Trophoblast cell (in vitro differentiated cells and primary cell): Measurements from ENCODE around the gene SAP25.
A peak's percentile ranks its signal among the peaks of the same experiment; 100 is the strongest.
"Not testable (repeated sequence)": the region's sequence is repeated elsewhere in the genome, so short reads cannot be mapped to it uniquely, and the experiment has no call there.

Experiments used
- DNase-seq, 2 donors: peaks; one replicate each; pipeline ENCODE4 v3.0.0-alpha.2; 2016
- H2AFZ ChIP-seq: 2 replicates; pipeline ENCODE4 v1.6.1; 2013; ENCODE audit warnings: low read length, moderate library complexity, mild to moderate bottlenecking; ENCODE audit not compliant: insufficient read depth, poor library complexity
- H2AK5ac ChIP-seq: 2 replicates; pipeline ENCODE4 v1.6.1; 2013; ENCODE audit warnings: mild to moderate bottlenecking, low read length
- H2BK120ac ChIP-seq: 2 replicates; pipeline ENCODE4 v1.6.1; 2013; ENCODE audit warnings: low read length, mild to moderate bottlenecking, moderate library complexity; ENCODE audit not compliant: insufficient read depth, poor library complexity
- H2BK12ac ChIP-seq: 2 replicates; pipeline ENCODE4 v1.6.1; 2013; ENCODE audit warnings: mild to moderate bottlenecking, low read length, moderate library complexity
- H2BK5ac ChIP-seq: 2 replicates; pipeline ENCODE4 v1.6.1; 2013; ENCODE audit warnings: low read length, low read depth, moderate library complexity, mild to moderate bottlenecking; ENCODE audit not compliant: poor library complexity
- H3K14ac ChIP-seq: 2 replicates; pipeline ENCODE4 v1.6.1; 2013; ENCODE audit warnings: mild to moderate bottlenecking, low read length
- H3K18ac ChIP-seq: 2 replicates; pipeline ENCODE4 v1.6.1; 2013; ENCODE audit warnings: mild to moderate bottlenecking, low read length
- H3K23ac ChIP-seq: 2 replicates; pipeline ENCODE4 v1.6.1; 2013; ENCODE audit warnings: low read length
- H3K27ac ChIP-seq: 2 replicates; pipeline ENCODE4 v1.5.1; 2013; ENCODE audit warnings: low read depth, mild to moderate bottlenecking, inconsistent platforms, low read length, moderate library complexity
- H3K27me3 ChIP-seq: 2 replicates; pipeline ENCODE4 v1.6.1; 2013; ENCODE audit warnings: inconsistent platforms, mild to moderate bottlenecking, low read length, moderate library complexity; ENCODE audit not compliant: insufficient read depth
- H3K36me3 ChIP-seq, 2 experiments: 1 replicate in 1 of 2; 2 replicates in 1 of 2; pipeline ENCODE4 v1.6.1; 2013; ENCODE audit warnings: low read length in 2 of 2, mild to moderate bottlenecking in 2 of 2, moderate library complexity in 1 of 2; ENCODE audit not compliant: insufficient read depth in 2 of 2, control insufficient read depth in 1 of 2
- H3K4ac ChIP-seq: 2 replicates; pipeline ENCODE4 v1.6.1; 2013; ENCODE audit warnings: low read depth, mild to moderate bottlenecking, low read length, moderate library complexity
- H3K4me1 ChIP-seq, 2 experiments: 1 replicate in 1 of 2; 2 replicates in 1 of 2; pipeline ENCODE4 v1.6.1; 2013; ENCODE audit warnings: low read length in 2 of 2, mild to moderate bottlenecking in 2 of 2, moderate library complexity in 1 of 2; ENCODE audit not compliant: insufficient read depth in 2 of 2, control insufficient read depth in 1 of 2
- H3K4me2 ChIP-seq: 2 replicates; pipeline ENCODE4 v1.6.1; 2013; ENCODE audit warnings: inconsistent platforms, mild to moderate bottlenecking, low read length, moderate library complexity
- H3K4me3 ChIP-seq: 2 replicates; pipeline ENCODE4 v1.5.1; 2013; ENCODE audit warnings: mild to moderate bottlenecking, low read depth, low read length, inconsistent platforms
- H3K79me1 ChIP-seq: one replicate; pipeline ENCODE4 v1.6.1; 2013; ENCODE audit warnings: low read length
- H3K79me2 ChIP-seq: 2 replicates; pipeline ENCODE4 v1.6.1; 2013; ENCODE audit warnings: low read length, mild to moderate bottlenecking; ENCODE audit not compliant: control insufficient read depth, insufficient read depth, poor library complexity
- H3K9ac ChIP-seq: 2 replicates; pipeline ENCODE4 v1.6.1; 2013; ENCODE audit warnings: mild to moderate bottlenecking, low read length
- H3K9me3 ChIP-seq: 2 replicates; pipeline ENCODE4 v1.6.1; 2013; ENCODE audit warnings: low read depth, mild to moderate bottlenecking, control low read depth, inconsistent platforms, low read length; ENCODE audit not compliant: insufficient read depth
- H4K12ac ChIP-seq: 2 replicates; pipeline ENCODE4 v1.6.1; 2013; ENCODE audit warnings: low read depth, mild to moderate bottlenecking, low read length, moderate library complexity
- H4K8ac ChIP-seq: 2 replicates; pipeline ENCODE4 v1.6.1; 2013; ENCODE audit warnings: low read depth, mild to moderate bottlenecking, low read length, moderate library complexity
- H4K91ac ChIP-seq: one replicate; pipeline ENCODE4 v1.6.1; 2013; ENCODE audit warnings: low read depth, mild to moderate bottlenecking, low read length, moderate library complexity
- WGBS: extraction: QIAGEN DNeasy Blood & Tissue Kit; methylation state at CpG from one replicate; pipeline ENCODE4 v1.1.7; 2013; ENCODE audit warnings: missing lambda C conversion rate; ENCODE audit not compliant: insufficient read length, insufficient coverage; ENCODE audit errors: extremely low coverage; 5-methylcytosine and 5-hydroxymethylcytosine counted together

Gene SAP25

GRCh38 chr7:100565133-100565571, 8.5 kb downstream of the SAP25 start:
- Histone ChIP-seq H3K4ac (no peak overlapping the region), H3K4me1 (peaks cover 9 to 19% of the 10 kb centered on the region in 2 experiments), H4K12ac (no peak overlapping the region), H4K91ac (no peak overlapping the region), H3K18ac (no peak overlapping the region), H3K14ac (no peak overlapping the region), H2AFZ (no peak overlapping the region), H4K8ac (no peak overlapping the region), H3K9ac (no peak overlapping the region), H2BK120ac (no peak overlapping the region), H3K23ac (no peak overlapping the region), H2BK12ac (no peak overlapping the region), H3K27me3 (peaks cover 8% of the 10 kb centered on the region), H3K36me3 (peaks cover 2 to 3% of the 10 kb centered on the region in 2 experiments), H3K9me3 (peaks cover 7% of the 10 kb centered on the region), H3K79me1 (no peaks in the 10 kb centered on the region), H3K4me2 (no peak overlapping the region), H3K79me2 (no peaks in the 10 kb centered on the region), H3K27ac (no peak overlapping the region), H2AK5ac (no peak overlapping the region), H2BK5ac (no peak overlapping the region), H3K4me3 (no peak overlapping the region)
- no CpG with 5 or more reads among the region's 11 CpGs for WGBS
- peak; percentile 58 to 63 for DNase-seq

- peaks cover 8 to 15% of the 10 kb centered on the region in 2 experiments for H3K4me1 ChIP-seq
- not testable (repeated sequence) for H2AK5ac ChIP-seq, H2BK12ac ChIP-seq, H3K9me3 ChIP-seq, H4K8ac ChIP-seq, H3K18ac ChIP-seq, H3K4me2 ChIP-seq, H2BK120ac ChIP-seq, H3K14ac ChIP-seq, H3K79me1 ChIP-seq, H4K91ac ChIP-seq, H3K23ac ChIP-seq, H3K79me2 ChIP-seq, H3K36me3 ChIP-seq, H3K9ac ChIP-seq, H4K12ac ChIP-seq, H2AFZ ChIP-seq, H2BK5ac ChIP-seq, H3K4me3 ChIP-seq, H3K27ac ChIP-seq, DNase-seq, H3K4ac ChIP-seq, H3K27me3 ChIP-seq
- no CpG with 5 or more reads among the region's 6 CpGs for WGBS
Observed at GRCh38 chr7:100564405-100564804, 9.3 kb downstream of the SAP25 start.

GRCh38 chr7:100563809-100564400, 9.8 kb downstream of the SAP25 start:
- H3K4me3 ChIP-seq: no peak overlapping the region
- no peak overlapping the region for H2BK5ac ChIP-seq
- H2BK120ac ChIP-seq: no peak overlapping the region
- no peak overlapping the region for H3K14ac ChIP-seq
- peak in 1 of 2 donors; percentile 81 for DNase-seq
- no peak overlapping the region for H3K23ac ChIP-seq
- H3K18ac ChIP-seq: no peak overlapping the region
- H2AFZ ChIP-seq: no peak overlapping the region
- H3K27me3 ChIP-seq: no peaks in the 10 kb centered on the region
- no peak overlapping the region for H4K12ac ChIP-seq
- peaks cover 3% of the 10 kb centered on the region for H3K9me3 ChIP-seq
- no peak overlapping the region for H2BK12ac ChIP-seq
- H3K79me2 ChIP-seq: no peaks in the 10 kb centered on the region
- no peak overlapping the region for H2AK5ac ChIP-seq
- no peak overlapping the region for H4K8ac ChIP-seq
- H3K4ac ChIP-seq: no peak overlapping the region
- H3K27ac ChIP-seq: no peak overlapping the region
- peaks cover 8 to 15% of the 10 kb centered on the region in 2 experiments for H3K4me1 ChIP-seq
- no peaks in the 10 kb centered on the region for H3K79me1 ChIP-seq
- no peak overlapping the region for H3K9ac ChIP-seq
- peaks cover 2 to 3% of the 10 kb centered on the region in 2 experiments for H3K36me3 ChIP-seq
- H4K91ac ChIP-seq: no peak overlapping the region
- H3K4me2 ChIP-seq: no peak overlapping the region
- WGBS: no CpG with 5 or more reads among the region's 12 CpGs

- Histone ChIP-seq H3K27ac (no peak overlapping the region), H4K91ac (no peak overlapping the region), H2AFZ (no peak overlapping the region), H3K4me3 (no peak overlapping the region), H3K79me1 (no peaks in the 10 kb centered on the region), H3K14ac (no peak overlapping the region), H3K4ac (no peak overlapping the region), H3K9me3 (no peaks in the 10 kb centered on the region), H4K12ac (no peak overlapping the region), H3K9ac (no peak overlapping the region), H3K79me2 (no peaks in the 10 kb centered on the region), H3K27me3 (no peaks in the 10 kb centered on the region), H3K23ac (no peak overlapping the region), H3K4me1 (peaks cover 8 to 15% of the 10 kb centered on the region in 2 experiments), H4K8ac (no peak overlapping the region), H3K18ac (no peak overlapping the region), H2BK12ac (no peak overlapping the region), H3K36me3 (peaks cover 2 to 3% of the 10 kb centered on the region in 2 experiments), H2BK120ac (no peak overlapping the region), H2BK5ac (no peak overlapping the region), H3K4me2 (no peak overlapping the region), H2AK5ac (no peak overlapping the region)
- no peak for DNase-seq
- WGBS: no CpG with 5 or more reads among the region's 8 CpGs
Observed at GRCh38 chr7:100563100-100563564, 10.6 kb downstream of the SAP25 start.
